Stimulated activated CD8-positive, alpha-beta memory T cell treated with anti-CD3 and anti-CD28 coated beads, Interleukin-2, amount 100 ng/mL, for 1 hour (primary cell): ENCODE measurements around the gene TBCD.

Experiments used
- DNase-seq, 2 donors: peaks; one replicate each; pipeline ENCODE4 v3.0.0-alpha.2; 2020; ENCODE audit warnings: low read depth in 2 of 2

TBCD gene

DNA sequence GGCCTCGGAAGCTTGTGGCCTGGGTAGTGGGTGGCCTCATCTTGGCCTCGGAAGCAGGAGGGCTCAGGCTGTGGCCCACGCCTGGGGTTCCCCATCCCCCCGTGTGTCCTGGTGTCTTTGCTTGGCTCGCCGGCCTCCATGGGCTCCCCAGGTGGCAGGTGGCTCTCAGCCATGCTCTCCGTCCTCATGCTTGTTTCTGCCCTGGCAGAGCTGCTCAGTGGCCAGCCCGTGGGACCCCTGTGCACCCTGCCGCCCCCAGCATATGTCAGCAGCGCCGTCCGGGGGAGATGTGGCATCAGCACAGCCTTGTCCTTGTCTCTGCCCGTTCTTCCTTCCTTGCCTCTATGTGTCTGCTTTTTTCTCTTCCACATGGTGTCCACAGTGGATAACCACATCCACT lies 38.5 kb downstream of the TBCD start:
- DNase-seq = no peak

DNA sequence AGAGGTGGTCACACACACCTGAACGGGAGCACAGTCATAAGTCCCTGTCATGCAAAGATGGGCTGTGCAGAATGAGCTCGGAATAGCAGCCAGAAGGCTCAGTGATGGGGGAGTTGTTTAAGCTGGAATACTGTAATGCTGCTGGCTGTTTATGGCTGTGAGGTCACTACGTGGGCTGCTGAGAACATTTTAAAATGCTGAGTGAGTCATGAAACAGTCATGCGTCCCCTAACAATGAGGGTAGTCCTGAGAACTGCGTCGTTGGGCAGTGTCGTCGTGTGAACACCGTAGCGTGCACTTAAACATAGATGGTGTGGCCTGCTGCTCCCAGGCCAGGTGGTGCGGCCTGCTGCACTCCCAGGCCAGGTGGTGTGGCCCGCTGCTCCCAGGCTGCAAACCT lies 39.7 kb downstream of the TBCD start:
- DNase-seq = no peak

DNA sequence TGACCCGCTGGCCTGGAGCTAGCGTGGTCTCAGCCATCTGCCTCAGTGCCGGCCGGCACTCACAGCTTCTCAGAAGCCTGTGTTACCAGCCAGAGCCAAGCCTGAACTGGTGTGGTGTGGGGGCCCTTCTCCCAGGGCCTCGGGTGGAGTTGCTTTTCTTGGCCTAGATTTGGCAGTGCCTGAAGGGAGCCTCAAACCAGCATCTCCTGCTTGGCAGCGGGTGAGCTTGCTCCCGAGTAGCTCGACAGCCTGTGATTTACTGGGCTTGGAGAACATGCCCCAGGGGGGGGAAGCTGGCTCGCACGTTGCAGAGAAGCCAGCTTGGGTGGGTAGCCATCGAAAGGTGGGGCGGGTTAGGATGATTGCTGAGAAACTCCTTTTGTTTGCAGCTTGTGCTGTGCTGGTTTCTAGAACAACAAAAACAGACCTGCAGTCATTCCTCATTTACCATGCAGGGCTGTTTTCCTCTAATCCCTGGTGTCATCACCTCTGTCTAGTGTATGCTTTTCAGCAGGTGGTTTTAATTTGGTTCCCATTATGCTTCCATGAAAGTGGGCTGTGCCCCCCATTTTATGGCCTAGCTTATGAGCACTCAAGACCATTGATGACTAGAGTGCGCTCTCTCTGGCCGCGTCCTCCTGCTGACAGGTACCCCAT lies 42.2 kb downstream of the TBCD start:
- no peak for DNase-seq

DNA sequence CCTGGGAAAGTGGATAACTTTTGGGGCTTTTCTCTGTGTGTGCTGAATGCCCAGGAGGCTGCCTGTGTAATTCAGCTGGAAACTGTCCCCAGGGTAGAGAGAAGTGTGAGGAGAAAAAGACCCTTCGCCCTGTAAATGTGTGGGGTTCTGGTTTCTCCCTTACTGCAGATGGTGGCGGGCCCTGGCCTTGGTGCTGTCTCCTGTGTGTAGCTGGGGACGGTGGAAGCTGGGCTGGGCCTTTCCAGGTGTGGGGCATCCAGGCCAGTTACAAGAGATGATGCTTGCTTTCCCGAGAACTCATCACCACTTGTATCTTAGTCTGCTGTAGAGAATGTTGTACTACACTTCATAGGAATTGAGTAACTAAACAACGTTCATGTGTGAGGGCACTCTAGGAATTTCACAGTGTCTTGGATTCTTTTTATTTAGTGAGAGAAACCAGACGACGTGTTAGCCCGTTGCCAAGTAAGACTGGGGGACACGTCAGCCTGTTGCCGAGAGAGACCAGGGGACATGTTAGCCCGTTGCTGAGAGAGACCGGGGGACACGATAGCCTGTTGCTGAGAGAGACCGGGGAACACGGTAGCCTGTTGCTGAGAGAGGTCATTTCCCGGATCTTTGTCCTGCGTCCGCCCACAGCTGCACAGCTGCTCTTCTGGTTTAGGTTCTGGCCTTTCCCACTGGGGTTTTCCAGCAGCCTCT lies 43.1 kb downstream of the TBCD start:
- no peak for DNase-seq

DNA sequence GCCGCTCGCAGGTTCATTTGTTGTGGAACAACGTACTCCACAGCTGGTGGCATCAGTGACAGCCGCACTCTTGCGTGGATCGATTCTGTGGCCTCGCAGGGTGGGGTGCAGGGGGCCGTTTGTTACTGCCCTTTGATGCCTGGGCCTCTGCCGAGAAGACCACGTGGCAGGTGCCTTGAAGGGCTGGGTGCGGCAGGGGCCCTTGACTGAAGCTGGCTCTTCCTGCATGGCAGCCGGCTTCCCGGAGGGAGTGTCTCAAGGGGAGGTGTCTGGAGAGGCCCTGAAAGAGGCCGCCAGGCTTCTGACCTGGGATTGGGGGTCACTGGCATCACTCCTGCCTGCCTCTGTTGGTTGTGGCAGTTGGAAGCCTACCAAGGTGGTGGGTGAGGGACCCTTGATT lies 43.8 kb downstream of the TBCD start:
- DNase-seq = no peak

- no peak for DNase-seq
These were observed 45.2 kb downstream of the TBCD start for GRCh38 chr17:82797061-82797460.

GRCh38 chr17:82798752-82799151 lies 46.9 kb downstream of the TBCD start:
- no peak for DNase-seq

DNA sequence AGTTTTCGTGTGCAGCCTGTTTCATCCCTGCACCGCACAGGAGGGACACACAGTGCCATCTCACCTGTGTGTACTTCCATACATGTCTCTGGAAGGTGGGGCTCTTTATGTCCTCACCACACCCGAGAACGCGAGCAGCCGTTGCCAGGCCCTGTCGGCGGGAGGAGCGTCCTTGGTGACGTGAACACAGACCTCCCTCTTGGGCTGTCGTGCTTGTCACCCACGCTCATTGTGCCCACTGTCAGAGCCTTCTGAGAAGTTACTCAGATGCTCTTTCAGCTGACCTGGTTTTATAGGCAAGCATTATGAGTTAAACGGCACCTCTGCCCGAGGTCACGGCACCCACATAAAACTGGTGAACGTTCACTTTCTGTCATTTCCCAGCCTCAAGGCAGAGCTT lies 47.7 kb downstream of the TBCD start:
- DNase-seq = no peak

- DNase-seq = no peak
These were observed 49.0 kb downstream of the TBCD start for GRCh38 chr17:82800885-82801284.

- no peak for DNase-seq
These were observed 49.6 kb downstream of the TBCD start for GRCh38 chr17:82801377-82801970.

DNA sequence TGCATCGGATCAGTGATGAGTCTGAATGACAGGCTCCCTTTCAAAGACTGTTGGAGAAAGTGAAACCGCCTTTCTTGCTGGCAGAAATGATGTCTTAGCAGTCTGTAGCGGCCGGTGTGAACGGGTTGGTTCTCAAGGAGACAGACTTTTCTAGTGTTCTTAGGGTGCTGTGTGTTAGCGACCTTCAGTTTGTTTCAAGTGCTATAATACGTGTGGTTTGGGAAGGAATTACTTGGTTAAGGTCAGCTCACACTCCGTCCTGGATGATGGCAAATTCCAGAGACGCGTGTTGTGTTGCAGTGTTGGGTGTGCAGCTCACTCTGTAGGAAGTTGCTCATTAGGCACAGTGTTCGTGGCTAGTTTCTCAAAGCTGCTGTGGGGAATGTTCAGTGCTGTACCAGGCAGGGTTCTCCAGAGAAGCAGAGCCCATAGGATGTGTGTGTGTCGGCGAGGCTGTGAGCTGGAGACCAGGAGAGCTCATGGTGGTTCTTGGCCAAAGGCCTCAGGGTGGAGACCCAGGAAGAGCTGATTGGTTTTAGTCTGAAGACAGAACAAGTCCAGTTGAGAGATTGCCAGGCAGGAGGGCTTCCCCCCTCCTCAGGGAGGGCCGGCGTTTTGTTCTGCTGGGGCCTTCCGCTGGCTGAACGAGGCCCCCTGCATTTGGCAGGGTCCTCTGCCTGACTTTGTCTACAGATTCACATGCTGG lies 50.4 kb downstream of the TBCD start:
- DNase-seq = no peak

DNA sequence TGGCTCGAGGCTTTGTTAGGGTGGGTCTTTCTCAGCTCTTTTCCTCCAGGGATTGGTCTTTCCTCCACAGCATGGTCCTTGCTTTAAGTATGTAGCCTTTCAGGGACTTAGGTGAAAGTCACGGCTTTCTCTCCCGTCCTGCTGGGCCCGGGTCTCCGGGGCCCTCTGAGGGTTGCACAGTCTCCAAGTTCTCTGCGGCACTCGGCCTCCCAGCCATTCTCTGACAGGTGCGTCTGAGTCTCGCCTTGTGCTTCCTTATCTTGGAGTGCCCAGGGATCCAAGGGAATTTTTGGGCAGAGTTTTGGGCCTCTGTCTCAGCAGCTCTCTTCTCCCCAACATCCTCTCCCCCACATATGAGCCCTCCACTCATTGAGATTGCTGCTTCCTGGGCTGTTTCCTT lies 51.3 kb downstream of the TBCD start:
- DNase-seq = no peak

- no peak for DNase-seq
These were observed 51.7 kb downstream of the TBCD start for GRCh38 chr17:82803606-82804005.

GRCh38 chr17:82804442-82805191 lies 52.8 kb downstream of the TBCD start:
- no peak for DNase-seq

DNA sequence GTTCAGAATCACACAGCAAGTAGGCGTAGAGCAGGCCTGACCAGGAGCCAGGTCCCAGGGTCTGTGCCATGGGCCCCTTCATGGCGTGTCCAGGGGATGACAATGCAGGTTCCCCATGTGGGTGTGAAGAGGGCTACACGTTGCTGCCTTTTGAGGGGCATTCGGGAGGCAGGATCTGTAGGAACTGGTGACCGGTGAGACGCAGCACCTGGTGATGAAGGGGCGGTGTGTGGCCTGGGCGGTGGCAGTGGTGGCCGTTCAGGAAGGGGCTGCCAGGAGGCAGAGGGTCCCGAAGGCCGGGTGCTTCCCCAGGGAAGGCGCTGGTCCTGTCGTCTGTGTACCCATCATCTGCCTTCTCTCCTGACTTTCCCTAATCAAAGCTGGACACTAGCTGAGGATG lies 53.4 kb downstream of the TBCD start:
- no peak for DNase-seq

GRCh38 chr17:82805823-82806222 lies 54.0 kb downstream of the TBCD start:
- no peak for DNase-seq

DNA sequence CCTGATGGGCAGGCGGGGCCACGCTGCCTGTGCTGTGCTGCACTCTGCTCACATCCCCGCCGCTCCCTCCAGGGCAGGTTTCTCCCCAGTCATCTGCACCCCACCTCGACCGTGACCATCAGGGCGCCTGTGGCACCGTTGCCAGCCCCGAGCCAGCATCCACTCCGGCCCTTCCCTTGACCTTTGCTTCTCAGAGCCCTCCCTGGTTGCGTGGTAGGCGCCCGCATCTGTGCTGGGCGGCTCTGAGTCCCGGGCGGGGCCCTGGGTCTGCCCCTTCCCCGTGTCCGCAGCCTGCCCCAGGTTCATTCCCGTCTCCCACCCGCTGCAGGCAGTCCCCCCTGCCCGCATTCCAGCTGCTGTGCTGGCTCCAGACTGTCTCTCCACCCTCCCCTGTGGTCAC lies 54.8 kb downstream of the TBCD start:
- no peak for DNase-seq

DNA sequence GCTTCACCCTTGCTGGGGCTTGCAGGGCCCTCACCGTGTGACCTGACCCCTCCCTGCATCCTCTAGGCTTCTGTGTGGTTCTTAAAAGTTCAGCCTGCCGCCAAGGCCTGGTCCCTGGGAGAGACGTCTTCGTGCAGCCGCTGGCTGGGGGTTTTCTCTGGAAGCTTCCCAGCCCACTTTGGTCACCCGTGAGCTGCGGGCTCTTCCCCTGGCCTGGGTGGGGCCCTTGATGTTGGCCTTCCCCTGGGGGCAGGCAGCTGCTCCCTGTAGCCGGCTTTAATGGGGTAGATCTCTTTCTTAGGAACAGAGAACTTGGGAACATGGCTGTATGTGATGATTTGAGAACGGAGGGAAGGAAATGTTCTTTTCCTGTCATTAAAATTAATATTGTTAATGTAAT lies 55.2 kb downstream of the TBCD start:
- no peak for DNase-seq

DNA sequence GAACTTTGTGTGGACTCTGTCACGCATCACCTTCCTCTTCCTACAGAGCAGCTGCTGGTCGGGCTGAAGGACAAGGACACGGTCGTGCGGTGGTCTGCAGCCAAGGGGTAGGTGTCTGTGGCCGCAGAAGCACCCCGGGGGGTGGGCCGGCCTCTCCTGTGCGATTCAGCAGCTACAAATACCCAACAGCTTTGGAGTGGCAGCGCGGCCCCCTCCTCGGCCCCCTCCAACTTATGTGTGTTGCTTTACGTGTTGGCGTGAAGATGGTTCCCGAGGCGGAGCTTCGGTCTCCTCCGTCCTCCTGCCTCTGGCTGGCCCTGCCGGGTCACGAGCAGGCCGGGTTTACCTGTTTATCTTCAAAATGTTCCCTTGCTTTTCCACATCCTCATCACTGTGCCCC lies 55.7 kb downstream of the TBCD start:
- no peak for DNase-seq

DNA sequence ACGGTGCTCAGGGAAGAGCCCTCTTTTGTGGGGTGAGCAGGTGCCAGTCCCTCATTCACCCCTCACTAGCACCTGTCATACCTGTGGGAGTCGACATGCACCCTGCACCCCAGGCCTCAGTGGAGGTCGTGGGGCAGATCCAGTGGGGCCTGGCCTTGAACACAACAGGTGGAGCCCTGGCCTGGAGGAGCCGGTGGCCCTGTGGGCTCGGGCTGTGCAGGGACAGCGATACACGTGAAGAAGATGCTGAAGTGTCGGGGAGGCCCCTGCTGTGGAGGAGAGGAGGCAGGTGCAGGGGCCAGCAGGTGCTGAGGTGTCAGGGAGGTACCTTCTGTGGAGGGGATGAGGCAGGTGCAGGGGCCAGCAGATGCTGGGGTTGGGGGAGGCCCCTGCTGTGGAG lies 56.1 kb downstream of the TBCD start:
- no peak for DNase-seq

DNA sequence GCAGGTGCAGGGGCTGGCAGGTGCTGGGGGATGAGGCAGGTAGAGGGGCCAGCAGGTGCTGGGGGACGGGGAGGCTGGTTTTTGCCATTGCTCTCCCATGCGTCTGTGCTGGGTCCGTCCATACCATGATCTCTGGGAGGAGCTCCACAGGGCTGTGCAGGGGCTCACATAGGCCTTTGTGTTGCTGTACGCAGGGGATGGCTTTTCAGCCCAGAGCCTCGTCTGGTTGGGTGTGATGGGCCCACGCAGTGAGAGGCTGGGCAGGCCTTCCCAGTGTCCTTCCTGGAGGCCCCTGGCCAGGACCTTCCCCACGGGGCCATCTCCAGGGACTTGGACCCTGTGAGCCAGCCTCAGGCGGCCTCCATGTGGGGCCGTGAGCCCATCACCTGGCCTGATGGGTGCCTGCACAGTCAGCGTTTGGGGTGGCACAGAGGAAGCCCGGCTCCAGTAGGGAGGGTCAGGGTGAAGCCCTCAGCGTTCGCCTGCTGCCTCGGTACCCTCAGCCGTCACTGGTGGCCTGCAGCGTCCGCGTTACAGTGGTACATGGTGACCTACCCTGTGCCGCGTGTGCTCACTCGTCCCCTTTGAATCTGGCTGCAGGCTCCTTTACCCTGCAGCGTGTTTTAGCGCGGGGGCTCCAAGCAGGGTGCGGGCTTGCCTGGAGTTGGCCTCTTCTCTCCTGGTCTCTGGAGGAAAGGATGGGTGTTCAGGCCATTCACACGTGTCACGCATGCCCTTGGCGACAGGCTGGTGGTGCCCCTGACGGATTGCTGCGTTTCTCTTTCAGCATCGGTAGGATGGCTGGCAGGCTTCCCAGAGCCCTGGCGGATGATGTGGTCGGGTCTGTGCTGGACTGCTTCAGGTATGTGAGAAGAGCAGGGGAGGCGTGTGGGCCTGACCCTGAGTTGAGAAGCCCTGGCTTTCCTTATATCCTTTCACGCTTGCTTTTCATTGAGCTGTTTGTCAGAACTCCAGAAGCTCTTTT lies 57.3 kb downstream of the TBCD start:
- DNase-seq = no peak
